GM12878 (cell line): ENCODE data around the gene HECTD4. TPM values are rescaled to one million over a fixed set of nuclear protein-coding genes. Genes with fewer than 3 reads are reported as not detected.
A peak's percentile ranks its signal among the peaks of the same experiment; 100 is the strongest.

Experiments used
- ATAC-seq: fragments of 200-7000 bp; cut with Tn5 transposase; 3 replicates; pipeline ENCODE4 v1.9.1; 2020; ENCODE audit warnings: mild to moderate bottlenecking, moderate library complexity
- BruUV-seq: library from RNA; stranded (reverse); fragments of 400-500 nt; replicated peaks from 2 replicates; lab custom pipeline; 2021; lab: Mats Ljungman, UMichigan
- CTCF ChIA-PET: fragments of 300-600 bp; sonication (Branson Sonifier 250); formaldehyde crosslinking; extraction: SDS; loops from one replicate; lab custom pipeline; 2021; ENCODE audit warnings: inconsistent platforms; lab: Yijun Ruan, JAX
- POLR2A ChIA-PET: fragments of 350-600 bp; formaldehyde crosslinking; extraction: SDS; loops from one replicate; lab custom pipeline; 2021; ENCODE audit warnings: inconsistent platforms; lab: Charles Lee
- RAD21 ChIA-PET: fragments of 300-600 bp; sonication (Branson Sonifier 250); formaldehyde crosslinking; loops from one replicate; lab custom pipeline; 2023; ENCODE audit warnings: antibody characterized with exemption; ENCODE audit not compliant: unreplicated experiment; lab: Charles Lee
- SMC1A ChIA-PET: fragments of 300-600 bp; sonication (Branson Sonifier 250); formaldehyde crosslinking; loops from one replicate; lab custom pipeline; 2023; ENCODE audit not compliant: unreplicated experiment, uncharacterized antibody; lab: Charles Lee
- DNase-seq: peaks from one replicate; pipeline ENCODE4 v3.0.0-alpha.2; 2011; ENCODE audit warnings: low read depth, low spot score
- FAIRE-seq: peaks from 3 replicates; lab custom pipeline; 2011; peaks lifted over from hg19 to GRCh38; lab: Jason Lieb, UNC
- H2AFZ ChIP-seq: 2 replicates; pipeline ENCODE4 v1.6.0; 2011; ENCODE audit warnings: low read depth, low read length, control low read depth; ENCODE audit not compliant: control insufficient read depth
- H3K27ac ChIP-seq: 2 replicates; pipeline ENCODE4 v1.5.1; 2011; ENCODE audit warnings: control low read depth; ENCODE audit not compliant: control insufficient read depth, insufficient read depth
- H3K27me3 ChIP-seq, 2 experiments: replicated peaks in 1 of 2; 2 replicates each; pipeline versions ENCODE4 v1.6.0 to v1.6.1; 2011; ENCODE audit warnings: low read length in 1 of 2; ENCODE audit not compliant: control insufficient read depth in 2 of 2, insufficient read depth in 2 of 2
- H3K36me3 ChIP-seq, 2 experiments: 2 replicates each; pipeline ENCODE4 v1.5.1; 2011; ENCODE audit warnings: low read length in 1 of 2; ENCODE audit not compliant: control insufficient read depth in 2 of 2, insufficient read depth in 2 of 2
- H3K4me1 ChIP-seq: 2 replicates; pipeline ENCODE4 v1.6.1; 2011; ENCODE audit warnings: mild to moderate bottlenecking, low read length, moderate library complexity, mixed read lengths; ENCODE audit not compliant: control insufficient read depth, insufficient read depth
- H3K4me2 ChIP-seq: 2 replicates; pipeline ENCODE4 v1.6.0; 2011; ENCODE audit warnings: control low read depth; ENCODE audit not compliant: control insufficient read depth, insufficient read depth
- H3K4me3 ChIP-seq: fragments of 200-600 bp; sonication (generic); 2 replicates; pipeline ENCODE4 v1.5.1; 2016
- H3K79me2 ChIP-seq: 2 replicates; pipeline ENCODE4 v1.6.0; 2011; ENCODE audit warnings: low read length; ENCODE audit not compliant: control insufficient read depth, insufficient read depth
- H3K9ac ChIP-seq: 2 replicates; pipeline ENCODE4 v1.8.0; 2011; ENCODE audit warnings: low read length, control low read depth, mixed read lengths; ENCODE audit not compliant: control insufficient read depth, insufficient read depth
- H3K9me3 ChIP-seq: replicated peaks from 3 replicates; pipeline ENCODE4 v1.5.1; 2011; ENCODE audit warnings: mild to moderate bottlenecking, low read length; ENCODE audit not compliant: control insufficient read depth, insufficient read depth
- H4K20me1 ChIP-seq: 2 replicates; pipeline ENCODE4 v1.6.0; 2011; ENCODE audit not compliant: control insufficient read depth, insufficient read depth
- CREB1 ChIP-seq: IDR thresholded peaks from 2 replicates; pipeline ENCODE4 v1.6.1; 2012; ENCODE audit warnings: low read depth, mild to moderate bottlenecking, inconsistent platforms
- NBN ChIP-seq: fragments of 450-650 bp; IDR thresholded peaks from 2 replicates; pipeline ENCODE4 v1.6.1; 2016
- NR2C1 ChIP-seq: fragments of 450-650 bp; IDR thresholded peaks from 2 replicates; pipeline ENCODE4 v1.6.1; 2017; ENCODE audit warnings: antibody characterized with exemption, mild to moderate bottlenecking, moderate library complexity
- RUNX3 ChIP-seq: IDR thresholded peaks from 2 replicates; pipeline ENCODE4 v1.6.1; 2012; ENCODE audit warnings: low read length, inconsistent platforms
- SREBF1 ChIP-seq: IDR thresholded peaks from 2 replicates; pipeline ENCODE4 v1.6.1; 2012; ENCODE audit warnings: mild to moderate bottlenecking, low read length
- SUPT20H ChIP-seq: IDR thresholded peaks from 2 replicates; pipeline ENCODE4 v1.6.1; 2011; ENCODE audit warnings: low read depth, mild to moderate bottlenecking, low read length, moderate library complexity, borderline replicate concordance; ENCODE audit not compliant: control insufficient read depth
- WGBS: methylation state at CpG from one replicate; pipeline ENCODE4 v1.1.6; 2016; ENCODE audit warnings: low lambda C conversion rate; ENCODE audit not compliant: insufficient replicate concordance, insufficient coverage; ENCODE audit errors: missing lambda C conversion rate; 5-methylcytosine and 5-hydroxymethylcytosine counted together
- in situ Hi-C: fragments of 300-500 bp; cut with MboI; formaldehyde crosslinking; loops from 9 replicates; pipeline ENCODE4 v1.14.3; 2018; ENCODE audit warnings: mixed read lengths
- intact Hi-C: fragments of 100-400 bp; cut with micrococcal nuclease; formaldehyde crosslinking; loops from one replicate; pipeline ENCODE4 v1.14.2; 2022; ENCODE audit not compliant: unreplicated experiment
- polyA plus RNA-seq, 11 experiments: library from polyadenylated mRNA; depleted of rRNA in 4 of 11; unstranded in 6 of 11; stranded (reverse) in 5 of 11; fragments of >200 nt; fragmentation: Nextera tagmentation in 4 of 11; fragmentation: Illumina TruSeq in 1 of 11; extraction: Ambion mirVana in 4 of 11; extraction: Trizol in 1 of 11; gene quantifications; 1 replicate in 1 of 11; 2 replicates in 10 of 11; pipeline versions ENCODE4 v1.2.1 to v1.2.3, GENCODE V29; 2011 to 2016; ENCODE audit warnings: inconsistent platforms in 2 of 11, missing spikeins in 2 of 11, low read depth in 1 of 11
- total RNA-seq, 4 experiments: library from RNA; depleted of rRNA in 3 of 4; stranded (reverse); fragments of >200 nt in 3 of 4; fragmentation: Illumina TruSeq in 1 of 4; extraction: Trizol in 1 of 4; gene quantifications; 2 replicates each; pipeline versions ENCODE4 v1.2.1 to v1.2.3, GENCODE V29; 2013 to 2021
- TF ChIP-seq, protein P1 (sequence below), 3 experiments: IDR thresholded peaks in 2 of 3; conservative IDR thresholded peaks in 1 of 3; 2 replicates each; pipeline ENCODE4 v1.5.1; 2011; ENCODE audit warnings: low read depth in 3 of 3, low read length in 3 of 3, mild to moderate bottlenecking in 3 of 3, control low read depth in 2 of 3, moderate library complexity in 2 of 3, inconsistent platforms in 1 of 3, mixed read lengths in 1 of 3; ENCODE audit not compliant: control insufficient read depth in 2 of 3, insufficient read depth in 1 of 3; ENCODE audit errors: extremely low read depth in 1 of 3
- TF ChIP-seq, protein P2 (sequence below): IDR thresholded peaks from 2 replicates; pipeline ENCODE4 v1.6.1; 2011; ENCODE audit warnings: borderline replicate concordance, low read depth, mild to moderate bottlenecking, moderate library complexity, low read length; ENCODE audit not compliant: insufficient read depth, poor library complexity, severe bottlenecking

HECTD4 gene
- total and polyA plus RNA-seq, 10 of the 15 experiments (the other 5 are each of a cell fraction or from before 2014, with no cell fraction given): 5.8 to 43.9 (median 17.9) TPM

DNA sequence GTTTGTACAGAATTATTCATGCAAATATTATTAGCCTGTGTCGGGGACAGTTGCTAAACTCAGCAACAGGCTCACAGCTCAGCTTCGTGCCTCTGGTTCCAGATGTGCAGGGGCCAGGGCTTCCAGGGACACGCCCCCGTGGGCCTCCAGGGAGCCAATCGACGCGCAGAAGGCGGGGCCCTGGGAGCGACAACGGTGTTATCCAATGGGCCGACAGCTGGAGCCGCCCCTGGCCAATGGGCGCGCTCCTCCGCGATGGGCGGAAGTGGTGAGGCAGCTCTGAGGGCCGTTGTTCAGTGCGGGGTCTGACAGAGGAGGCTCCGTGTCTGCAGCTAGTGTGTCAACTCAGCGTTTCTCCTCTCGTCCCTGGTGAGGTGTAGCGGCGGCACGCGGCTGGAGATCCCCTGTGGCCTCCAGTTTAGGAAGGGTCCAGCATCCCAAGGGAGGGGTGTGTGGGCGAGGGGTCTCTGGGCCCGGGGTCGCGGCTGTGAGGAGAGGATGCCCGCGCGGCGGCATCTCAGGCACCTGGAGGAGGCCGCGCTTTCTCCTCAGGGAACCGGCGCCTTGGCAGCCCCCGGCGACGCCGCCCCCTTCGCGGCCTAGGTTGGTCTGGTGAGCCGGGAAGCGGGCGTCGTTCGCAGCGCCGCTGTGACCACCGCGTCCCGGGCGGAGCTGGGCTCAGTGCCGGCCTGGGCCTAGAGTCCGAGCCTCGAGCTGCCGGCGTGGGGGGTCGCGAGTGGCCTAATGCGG is 256.8 kb downstream of the HECTD4 start, which contains the start of gene TRAFD1 (continued):
- TF ChIP-seq SUPT20H: no peak
- TF ChIP-seq, protein P1, sequence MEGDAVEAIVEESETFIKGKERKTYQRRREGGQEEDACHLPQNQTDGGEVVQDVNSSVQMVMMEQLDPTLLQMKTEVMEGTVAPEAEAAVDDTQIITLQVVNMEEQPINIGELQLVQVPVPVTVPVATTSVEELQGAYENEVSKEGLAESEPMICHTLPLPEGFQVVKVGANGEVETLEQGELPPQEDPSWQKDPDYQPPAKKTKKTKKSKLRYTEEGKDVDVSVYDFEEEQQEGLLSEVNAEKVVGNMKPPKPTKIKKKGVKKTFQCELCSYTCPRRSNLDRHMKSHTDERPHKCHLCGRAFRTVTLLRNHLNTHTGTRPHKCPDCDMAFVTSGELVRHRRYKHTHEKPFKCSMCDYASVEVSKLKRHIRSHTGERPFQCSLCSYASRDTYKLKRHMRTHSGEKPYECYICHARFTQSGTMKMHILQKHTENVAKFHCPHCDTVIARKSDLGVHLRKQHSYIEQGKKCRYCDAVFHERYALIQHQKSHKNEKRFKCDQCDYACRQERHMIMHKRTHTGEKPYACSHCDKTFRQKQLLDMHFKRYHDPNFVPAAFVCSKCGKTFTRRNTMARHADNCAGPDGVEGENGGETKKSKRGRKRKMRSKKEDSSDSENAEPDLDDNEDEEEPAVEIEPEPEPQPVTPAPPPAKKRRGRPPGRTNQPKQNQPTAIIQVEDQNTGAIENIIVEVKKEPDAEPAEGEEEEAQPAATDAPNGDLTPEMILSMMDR (IDR thresholded peaks at IDR 0.05 in 2 of 3, conservative IDR thresholded peaks at IDR 0.05 in 1 of 3; ENCODE audit: control insufficient read depth in 2 of 3, extremely low read depth in 1 of 3, insufficient read depth in 1 of 3, low read depth in 3 of 3, low read length in 3 of 3): no peak
- TF ChIP-seq, all 136 proteins: peak for 49

DNA sequence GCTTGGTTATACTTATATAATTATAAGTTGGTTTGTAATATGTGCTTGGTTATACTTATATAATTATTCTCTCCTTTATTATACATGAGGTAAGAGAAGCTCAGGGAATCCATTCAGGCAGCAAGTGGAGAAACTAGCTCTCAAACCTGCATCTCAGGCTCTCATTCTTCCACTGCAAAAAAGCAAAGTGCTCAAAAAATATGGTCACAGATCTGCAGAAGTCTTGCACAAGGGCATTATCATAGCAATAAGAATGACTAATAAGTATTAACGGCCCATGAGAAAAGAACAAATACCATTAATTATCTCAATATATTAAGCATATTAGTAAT is 257.3 kb downstream of the HECTD4 start:
- TF ChIP-seq CREB1 (no peak), RUNX3 (no peak), NR2C1 (no peak), SREBF1 (no peak), NBN (no peak)
- TF ChIP-seq, protein P2, sequence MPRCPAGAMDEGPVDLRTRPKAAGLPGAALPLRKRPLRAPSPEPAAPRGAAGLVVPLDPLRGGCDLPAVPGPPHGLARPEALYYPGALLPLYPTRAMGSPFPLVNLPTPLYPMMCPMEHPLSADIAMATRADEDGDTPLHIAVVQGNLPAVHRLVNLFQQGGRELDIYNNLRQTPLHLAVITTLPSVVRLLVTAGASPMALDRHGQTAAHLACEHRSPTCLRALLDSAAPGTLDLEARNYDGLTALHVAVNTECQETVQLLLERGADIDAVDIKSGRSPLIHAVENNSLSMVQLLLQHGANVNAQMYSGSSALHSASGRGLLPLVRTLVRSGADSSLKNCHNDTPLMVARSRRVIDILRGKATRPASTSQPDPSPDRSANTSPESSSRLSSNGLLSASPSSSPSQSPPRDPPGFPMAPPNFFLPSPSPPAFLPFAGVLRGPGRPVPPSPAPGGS: no peak
- H3K79me2 ChIP-seq: peaks cover 44% of the 10 kb centered on the region
- H3K4me1 ChIP-seq: peaks cover 19% of the 10 kb centered on the region
- H2AFZ ChIP-seq: no peak overlapping the region; the same call in 1 of the 2 replicates
- H3K27me3 ChIP-seq: no peaks in the 10 kb centered on the region
- BruUV-seq: no TSS peak
- H3K36me3 ChIP-seq: no peaks in the 10 kb centered on the region
- RAD21 ChIA-PET: interaction anchor here (0.8 to 2.8 kb wide), 8 partner anchors 8 to 262 kb away, joined by 4 to 23 read pairs (median 6); partner anchors contain the start of genes ERP29 and TMEM116
- SMC1A ChIA-PET: interaction anchor here (0.8 to 6.6 kb wide), 10 partner anchors 11 to 286 kb away, joined by 3 to 72 read pairs (median 4); partner anchors contain the start of gene NAA25
- POLR2A ChIA-PET: interaction anchor here (0.6 to 11.5 kb wide), 9 partner anchors 9 to 1756 kb away, joined by 3 to 161 read pairs (median 4); partner anchors contain the start of gene NAA25
- H3K27ac ChIP-seq: no peak overlapping the region
- FAIRE-seq (no peak), ATAC-seq (no peak), DNase-seq (no peak)
- H3K4me2 ChIP-seq: 0 out of 2 replicates have a peak overlapping the region, but pooled peaks have one; percentile 6
- 0% methylated on average over 1 of the region's 1 CpG for WGBS
- no peaks in the 10 kb centered on the region for H4K20me1 ChIP-seq
- in situ Hi-C loops: no loop called here
- H3K9me3 ChIP-seq: no peaks in the 10 kb centered on the region
- CTCF ChIA-PET: interaction anchor here (0.6 to 2.1 kb wide), 11 partner anchors 8 to 180 kb away, joined by 3 to 7 read pairs (median 4); partner anchors contain the start of genes ERP29 and TMEM116
- no peak overlapping the region for H3K4me3 ChIP-seq
- intact Hi-C loops: loop anchor here (5.0 kb wide), 1 partner anchor 113 kb away; the partner anchor contains the start of genes ERP29 and TMEM116
- no peak overlapping the region for H3K9ac ChIP-seq
